HK-2 (cell line): ENCODE data around the gene NKAIN1.

Source experiments
- DNase-seq: peaks from one replicate; pipeline ENCODE4 v3.0.0-alpha.2; 2018; ENCODE audit not compliant: unreplicated experiment

The NKAIN1 gene

DNA sequence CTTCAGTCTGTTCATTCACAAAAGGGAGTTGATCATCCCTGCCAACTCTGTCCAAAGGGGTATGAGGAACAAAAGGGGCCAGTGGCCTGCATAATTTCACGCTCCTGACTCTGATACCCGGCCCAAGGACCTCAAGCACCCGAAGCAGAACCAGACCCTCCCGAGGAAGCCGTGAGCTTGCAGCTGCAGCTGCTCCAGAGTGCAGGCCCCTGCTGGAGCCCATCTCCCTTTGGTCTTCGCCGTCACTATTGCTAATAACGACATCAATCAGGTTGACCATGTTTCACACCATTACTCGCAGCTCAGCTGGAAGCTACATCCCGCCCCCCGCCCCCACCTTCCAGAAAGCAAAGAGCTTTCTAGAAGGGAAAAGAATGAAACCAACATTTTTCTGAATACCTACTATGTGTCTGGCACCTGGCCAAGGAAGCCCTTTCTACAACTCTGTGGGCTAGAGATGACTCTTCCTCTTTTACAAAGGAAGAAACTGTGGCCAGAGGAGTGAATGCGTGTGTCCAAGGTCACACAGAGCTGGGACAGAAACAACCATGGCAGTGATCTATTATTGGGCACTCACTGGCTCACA, 5.5 kb downstream of the NKAIN1 start:
- DNase-seq, result no peak

DNA sequence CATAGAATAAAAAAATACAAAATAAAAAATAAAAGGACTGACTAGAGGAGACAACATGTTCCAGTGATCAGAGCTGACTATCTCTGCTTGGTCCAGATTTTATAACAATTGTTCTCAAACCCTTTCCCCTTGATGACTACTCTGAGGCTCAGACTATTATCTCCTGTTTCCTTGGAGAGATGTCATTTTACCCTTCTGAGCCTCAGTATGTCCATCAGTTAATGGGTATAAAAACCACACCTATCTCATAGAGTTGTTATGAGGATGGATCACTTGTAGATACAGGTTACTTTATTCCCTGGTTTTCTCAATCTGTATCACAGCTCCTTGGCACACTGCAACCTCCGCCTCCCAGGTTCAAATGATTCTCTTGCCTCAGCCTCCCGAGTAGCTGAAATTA, 7.0 kb downstream of the NKAIN1 start:
- DNase-seq, result no peak

DNA sequence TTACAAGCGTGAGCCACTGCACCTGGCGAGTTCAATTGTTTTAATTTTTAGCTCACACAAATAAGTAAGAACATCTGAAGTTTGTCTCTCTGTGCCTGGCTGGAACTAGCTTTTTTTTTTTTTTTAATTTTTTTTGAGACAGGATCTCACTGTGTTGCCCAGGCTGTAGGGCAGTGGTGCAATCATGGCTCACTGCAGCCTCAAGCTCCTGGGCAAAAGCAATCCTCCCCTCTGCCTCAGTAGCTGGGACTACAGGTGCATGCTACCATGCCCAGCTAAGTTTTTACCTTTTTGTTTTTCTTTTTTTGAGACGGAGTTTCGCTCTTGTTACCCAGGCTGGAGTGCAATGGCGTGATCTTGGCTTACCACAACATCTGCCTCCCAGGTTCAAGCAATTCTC, 7.9 kb downstream of the NKAIN1 start:
- no peak for DNase-seq

DNA sequence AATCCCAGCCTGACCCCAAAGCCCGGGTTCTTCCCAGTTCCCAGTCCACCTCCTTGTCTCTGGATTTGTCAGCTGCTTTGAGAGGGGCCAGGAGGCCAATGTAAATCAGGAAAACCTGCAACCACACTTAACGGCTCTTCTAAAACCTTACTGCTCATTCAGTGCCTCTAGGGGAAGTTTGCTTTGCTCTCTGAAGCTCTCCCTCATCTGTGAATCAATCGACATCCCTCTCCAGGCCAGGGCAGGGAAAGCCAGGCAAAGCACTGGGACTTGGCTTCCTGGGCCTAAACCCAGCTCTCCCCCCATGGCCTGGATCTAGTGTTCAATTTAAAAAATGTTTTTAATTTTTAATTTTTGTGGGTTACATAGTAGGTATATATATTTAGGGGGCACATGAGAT, 9.3 kb downstream of the NKAIN1 start:
- DNase-seq, result no peak

DNA sequence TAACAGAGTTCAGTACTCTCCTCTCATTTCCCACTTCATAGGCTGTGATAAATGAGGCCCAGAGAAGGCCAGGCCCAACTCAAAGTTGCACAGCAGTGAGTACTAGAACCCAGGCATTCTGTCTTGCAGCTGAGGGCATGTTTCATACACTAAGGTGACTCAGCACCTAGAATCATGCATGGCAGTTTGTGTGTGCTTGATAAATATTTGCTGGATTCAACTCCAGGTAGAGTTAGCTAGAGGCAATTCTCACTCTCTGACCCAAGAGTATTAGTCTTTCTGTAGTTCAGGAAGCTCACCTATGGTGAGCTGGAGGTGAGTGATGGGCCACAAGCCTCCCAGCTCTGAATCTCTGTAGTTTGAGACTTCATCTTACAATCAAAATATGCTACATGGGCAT, 10.7 kb downstream of the NKAIN1 start:
- no peak for DNase-seq

DNA sequence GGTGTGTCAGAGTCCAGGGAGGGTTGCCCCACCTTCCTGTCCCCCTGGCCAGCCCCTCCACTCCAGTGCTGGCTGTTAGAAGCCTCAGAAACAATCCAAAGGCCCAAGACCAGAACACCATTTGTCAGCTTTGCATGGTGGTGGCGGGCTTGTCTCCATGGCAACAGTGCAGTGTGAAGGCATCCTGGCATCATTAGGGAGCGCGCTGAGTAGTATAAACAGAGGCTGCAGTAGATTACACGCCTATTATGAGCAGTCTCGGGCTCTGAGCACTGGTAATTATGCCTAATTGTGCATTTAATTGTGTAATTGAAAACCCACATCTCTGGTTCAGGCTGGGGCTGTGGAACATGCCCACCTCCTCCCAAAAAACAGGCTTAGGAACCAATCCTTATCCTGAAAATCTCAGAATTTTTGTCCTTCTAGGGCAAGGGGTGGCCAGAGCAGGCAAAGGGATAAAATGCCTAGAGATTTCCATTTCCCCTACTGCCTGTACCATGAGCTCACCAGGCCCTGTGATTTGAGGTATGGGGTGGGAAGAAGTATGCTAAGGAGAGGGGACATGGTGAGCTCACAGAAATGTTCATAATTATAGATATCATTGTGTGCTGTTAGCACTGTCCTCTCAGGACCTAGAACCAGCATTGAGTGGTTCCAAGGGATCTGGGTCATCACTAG, 11.7 kb downstream of the NKAIN1 start:
- DNase-seq, result no peak

DNA sequence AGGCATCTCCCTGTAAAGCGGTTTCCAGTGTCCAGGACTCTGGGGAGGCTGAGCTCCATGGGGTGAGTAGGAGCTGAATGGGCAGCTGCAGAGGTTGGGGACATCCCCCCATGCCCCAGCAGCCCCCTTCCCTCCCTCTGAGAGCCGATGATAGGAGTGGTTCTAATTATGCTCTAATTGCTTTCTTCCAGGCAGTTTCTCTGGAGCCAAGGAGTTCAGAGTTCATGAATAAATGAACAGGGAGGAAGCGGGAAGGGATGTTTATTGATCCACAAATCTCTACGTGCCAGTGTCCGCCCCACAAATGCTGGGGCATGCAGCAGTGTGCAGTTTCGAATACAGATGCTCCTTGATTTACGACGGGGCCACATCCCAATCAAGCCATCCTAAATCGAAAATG, 15.6 kb downstream of the NKAIN1 start:
- no peak for DNase-seq

DNA sequence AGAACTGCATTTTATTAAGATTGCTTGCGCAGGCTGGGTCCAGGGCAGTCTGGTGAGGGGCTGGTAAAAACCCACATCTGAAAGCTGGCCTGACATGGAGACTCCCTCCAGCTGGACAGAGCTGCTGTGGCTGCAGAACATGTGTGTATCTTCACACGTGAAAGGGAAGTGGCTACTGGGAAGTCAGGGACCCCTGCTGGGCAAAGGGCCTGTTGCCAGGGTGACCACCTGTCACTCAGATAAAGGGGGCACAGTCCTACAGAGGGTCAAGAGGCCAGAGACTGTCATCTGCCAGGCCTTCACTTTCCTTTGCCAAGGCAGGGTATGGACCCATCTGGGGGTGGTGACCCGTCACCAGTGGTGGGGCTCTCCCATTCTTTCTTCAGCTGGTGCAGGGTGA, 17.5 kb downstream of the NKAIN1 start:
- no peak for DNase-seq

DNA sequence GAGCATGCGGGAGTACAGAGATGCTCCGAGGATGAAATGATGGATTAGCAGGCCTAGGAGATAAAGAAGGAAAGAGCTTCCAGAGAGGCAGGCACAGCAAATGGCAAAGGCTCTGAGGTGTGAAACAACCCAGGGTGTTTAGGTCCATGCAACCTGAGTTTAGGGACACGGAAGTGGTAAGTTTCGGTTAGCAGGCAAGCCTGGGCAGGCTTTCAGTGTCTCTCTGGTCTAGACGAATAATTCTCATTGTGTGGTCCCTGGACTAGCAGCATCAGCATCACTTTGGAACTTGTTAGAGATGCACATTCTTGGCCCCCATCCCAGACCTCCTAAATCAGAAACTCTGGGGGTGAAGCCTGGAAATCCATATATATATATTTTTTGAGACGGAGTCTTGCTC, 18.6 kb downstream of the NKAIN1 start:
- no peak for DNase-seq

DNA sequence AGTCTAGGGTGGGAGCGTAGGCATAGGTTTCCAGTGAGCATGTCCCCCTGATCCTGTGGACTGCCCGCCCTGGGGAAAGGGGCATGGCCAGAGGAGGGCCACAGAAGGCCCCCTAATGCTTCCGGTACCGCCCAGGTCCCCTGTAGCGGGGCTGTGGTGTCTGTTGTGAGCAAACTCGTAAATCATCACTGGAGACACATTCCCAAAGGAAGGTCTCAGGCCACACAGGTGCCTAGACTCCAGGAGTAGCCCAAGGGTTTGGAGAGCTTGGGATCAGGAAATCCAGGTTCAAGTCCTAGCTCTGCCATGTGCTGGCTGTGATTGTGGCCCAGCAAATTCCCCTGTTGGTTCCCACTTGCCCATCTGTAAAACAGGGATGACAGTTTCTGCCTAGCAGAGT, 20.2 kb downstream of the NKAIN1 start:
- DNase-seq, result no peak

DNA sequence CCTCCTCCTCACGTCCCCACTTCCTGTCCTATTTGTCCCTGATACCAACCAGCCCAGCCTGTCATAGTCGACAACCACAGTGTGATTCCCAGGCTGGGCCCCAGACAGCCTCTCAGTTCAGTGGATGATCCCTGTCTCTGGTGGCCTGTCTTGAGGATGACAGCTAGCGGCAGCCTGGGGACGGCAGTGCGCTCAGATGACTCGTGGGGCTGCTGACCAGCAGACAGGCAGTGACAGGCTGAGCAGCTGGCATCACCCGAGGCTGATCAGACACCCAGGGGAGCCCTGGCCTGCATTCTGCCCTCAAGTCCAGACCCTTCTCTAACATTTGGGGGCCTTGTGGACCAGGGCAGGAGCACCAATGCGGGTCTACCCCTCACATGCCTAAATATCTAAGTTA, 21.0 kb downstream of the NKAIN1 start:
- DNase-seq, result no peak

DNA sequence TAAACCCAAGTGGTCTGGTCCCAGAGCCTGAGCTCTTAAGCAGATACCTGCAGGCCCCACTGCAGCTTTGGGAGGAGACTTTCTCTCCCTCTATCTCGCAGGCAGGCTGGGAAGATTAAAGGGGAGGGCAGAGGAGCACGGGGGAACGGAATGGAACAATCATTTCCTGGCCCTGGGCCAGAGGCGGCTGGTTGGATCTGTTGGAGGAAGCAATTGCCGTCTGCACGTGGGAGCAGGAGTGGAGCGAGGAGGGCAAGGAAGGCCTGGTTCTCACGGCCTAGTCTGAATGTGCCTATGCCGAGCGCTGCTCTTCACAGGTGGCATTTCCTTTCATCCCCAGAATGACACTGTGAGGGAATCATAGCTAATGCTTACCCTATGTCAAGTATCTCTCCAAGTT, 23.7 kb downstream of the NKAIN1 start:
- no peak for DNase-seq

DNA sequence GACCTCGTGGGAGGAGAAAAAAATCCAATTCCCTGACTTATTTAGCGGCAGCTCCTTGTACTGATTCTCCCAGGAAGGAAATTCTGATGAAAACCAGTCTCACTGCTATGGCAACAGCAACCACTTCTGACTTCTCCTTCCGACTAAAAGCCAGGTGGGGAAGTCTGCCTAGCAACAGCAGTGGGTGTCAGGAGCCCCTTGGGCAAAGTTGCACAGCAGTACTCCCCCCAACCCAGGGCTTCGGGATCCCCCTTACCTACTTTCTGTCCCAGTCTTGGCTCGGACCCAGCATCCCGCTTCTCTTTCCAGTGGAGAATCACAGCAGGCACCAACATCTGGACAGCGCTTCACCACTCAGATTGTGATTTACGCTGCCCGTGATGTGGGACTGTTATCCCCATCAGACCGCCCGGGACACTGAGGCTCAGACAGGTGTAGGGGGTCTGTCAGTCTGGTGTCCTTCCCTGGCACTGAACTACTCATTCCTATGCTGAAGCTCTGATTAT, 24.6 kb downstream of the NKAIN1 start:
- DNase-seq, result no peak

DNA sequence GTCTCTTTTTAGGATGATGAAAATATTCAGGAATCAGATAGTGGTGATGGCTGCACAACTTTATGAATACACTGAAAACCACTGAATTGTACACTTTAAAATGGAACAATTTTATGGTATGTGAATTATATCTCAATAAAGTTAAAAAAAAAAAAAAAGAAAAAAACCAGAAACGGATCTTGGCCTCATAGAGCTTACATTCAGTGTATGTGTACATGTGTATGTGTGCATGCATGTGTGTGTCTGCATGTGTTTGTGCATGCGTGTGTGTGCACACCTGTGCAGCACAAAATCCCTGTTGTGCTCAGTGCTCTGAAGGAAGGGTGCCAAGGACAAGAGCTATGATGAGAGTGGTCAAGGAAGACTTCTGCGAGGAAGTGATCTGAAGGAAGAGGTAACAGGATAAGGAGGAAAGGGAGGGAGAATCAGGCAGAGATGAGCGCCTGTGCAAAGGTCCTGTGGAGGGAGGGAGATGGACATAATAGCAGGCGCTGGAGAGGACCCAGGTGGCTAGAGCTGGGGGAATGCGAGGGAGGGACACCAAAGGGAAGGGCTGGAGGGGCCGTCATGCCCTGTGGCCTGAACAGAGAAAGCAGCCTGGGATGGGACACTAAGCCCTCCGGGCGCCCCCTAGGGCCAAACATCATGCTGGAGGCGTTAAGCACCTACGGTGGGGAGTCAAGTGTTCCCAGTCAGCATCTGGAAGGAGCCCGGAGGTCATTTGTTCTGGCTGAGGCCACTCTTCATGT, 25.2 kb downstream of the NKAIN1 start:
- no peak for DNase-seq

DNA sequence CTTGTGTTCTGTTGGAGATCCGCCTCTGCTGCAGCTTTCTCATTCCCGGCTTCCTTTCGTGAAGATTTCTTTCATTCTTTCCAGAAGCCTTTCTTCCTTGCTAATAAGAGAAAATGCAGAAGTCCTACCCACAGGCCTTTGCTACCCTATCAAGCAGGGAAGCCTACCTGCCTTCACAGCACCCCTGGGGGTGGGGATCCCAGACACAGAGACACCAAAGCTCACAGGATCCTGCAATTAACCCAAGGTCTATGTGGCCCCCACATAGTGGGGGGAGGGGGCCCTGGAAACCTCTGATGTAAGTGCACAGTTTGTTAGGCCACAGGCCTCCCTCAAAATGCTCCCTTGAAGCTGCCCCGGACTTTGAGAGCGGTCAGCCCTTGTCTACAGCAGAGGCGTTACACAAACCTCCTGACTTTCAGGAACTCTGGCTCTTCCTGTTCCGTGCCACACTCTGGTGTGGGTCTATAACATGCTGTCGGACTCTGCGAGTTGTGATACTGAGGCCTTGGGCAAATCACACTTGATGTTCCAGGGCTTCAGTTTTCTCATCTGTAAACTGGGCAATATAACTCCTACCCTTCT, 31.2 kb downstream of the NKAIN1 start:
- no peak for DNase-seq

DNA sequence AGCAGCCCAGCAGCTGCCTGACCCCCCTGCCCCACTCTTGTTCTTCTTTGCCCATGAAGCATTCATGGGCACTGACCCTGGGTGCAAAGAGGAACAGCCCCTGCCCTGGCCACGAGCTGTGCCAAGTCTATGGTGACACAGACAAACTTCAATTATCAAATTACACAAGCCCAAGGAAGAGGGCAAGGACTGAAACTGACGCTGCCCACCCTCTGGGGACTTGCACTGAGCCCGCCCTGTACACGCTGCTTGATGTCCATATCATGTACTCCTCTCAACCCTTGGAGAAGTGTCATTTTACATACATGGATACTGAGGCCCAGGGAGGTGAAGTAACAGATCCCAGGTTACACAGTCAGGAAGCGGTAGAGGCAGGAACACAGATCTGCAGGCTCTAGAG, 32.1 kb downstream of the NKAIN1 start:
- no peak for DNase-seq

DNA sequence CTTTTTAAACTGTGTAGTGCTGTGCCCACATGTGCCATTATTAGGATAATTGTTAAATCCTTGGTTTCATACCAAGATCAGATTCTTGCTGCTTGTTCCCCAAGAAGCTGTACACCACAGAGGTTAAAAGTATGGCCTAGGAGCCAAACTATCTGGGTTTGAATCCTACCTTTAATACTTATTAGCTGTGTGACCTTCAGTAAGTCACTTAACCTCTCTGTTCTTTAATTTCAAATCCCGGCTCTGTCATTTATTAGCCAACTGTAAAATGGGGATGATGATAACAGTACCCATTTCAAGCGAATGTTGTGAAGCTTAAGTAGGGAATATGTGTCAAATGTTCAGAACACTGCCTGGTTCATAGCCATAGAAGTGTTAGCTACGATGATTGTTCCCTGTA, 32.6 kb downstream of the NKAIN1 start:
- DNase-seq, result no peak

DNA sequence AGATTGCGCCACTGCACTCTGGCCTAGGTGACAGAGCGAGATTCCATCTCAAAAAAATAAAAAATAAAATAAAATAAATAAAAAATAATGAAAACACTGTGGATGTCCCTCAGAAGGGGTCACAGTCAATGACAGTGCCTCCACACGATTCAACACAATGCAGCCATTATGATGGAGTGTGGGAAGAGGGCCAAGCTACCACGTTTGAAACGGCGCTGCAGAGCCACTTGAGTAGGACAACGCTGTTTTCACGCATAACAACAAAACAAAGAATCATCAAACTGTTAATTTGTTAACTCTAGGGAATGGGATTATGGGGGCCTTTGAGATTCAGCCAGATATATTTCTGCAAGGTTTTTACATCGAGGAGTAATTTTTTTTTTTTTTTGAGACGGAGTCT, 36.5 kb downstream of the NKAIN1 start:
- DNase-seq, result no peak

DNA sequence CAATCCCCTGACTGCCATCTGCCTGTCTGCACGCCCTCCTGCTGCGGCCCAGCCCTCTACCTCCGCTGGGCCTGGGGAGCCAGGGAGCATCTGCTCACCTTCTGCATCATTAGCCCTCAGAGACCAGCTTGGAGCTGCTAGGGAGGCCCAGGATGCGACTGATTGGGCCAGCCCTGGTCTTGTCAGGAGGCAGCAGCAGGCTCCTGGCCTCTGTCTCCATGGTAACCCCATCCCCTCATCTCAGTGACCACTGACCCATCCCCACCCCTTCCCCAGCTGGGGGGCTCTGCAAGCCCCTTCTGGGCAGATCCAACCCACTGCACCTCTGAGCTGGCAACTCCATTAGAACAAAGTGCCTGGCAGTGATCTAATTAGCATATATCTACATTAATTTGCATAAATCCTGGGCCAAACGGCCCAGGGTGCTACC, 37.7 kb downstream of the NKAIN1 start:
- no peak for DNase-seq

DNA sequence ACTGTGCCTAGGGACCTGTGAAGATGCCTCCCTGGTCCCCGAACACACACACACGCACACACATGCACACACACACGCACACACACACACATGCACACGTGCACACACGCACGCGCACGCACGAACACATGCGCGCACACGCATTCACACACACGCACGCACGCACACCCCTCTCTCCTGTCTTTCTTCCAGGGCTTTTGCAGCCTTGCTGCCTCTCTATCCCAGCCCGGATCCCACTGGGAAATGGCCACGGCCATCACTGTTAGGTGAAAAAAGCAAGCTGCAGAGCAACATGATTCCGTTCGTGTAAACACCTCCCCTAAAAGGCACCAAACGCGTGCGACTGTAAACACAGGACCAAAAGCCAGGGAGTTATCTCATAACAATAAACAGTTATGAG, 39.7 kb downstream of the NKAIN1 start:
- no peak for DNase-seq

DNA sequence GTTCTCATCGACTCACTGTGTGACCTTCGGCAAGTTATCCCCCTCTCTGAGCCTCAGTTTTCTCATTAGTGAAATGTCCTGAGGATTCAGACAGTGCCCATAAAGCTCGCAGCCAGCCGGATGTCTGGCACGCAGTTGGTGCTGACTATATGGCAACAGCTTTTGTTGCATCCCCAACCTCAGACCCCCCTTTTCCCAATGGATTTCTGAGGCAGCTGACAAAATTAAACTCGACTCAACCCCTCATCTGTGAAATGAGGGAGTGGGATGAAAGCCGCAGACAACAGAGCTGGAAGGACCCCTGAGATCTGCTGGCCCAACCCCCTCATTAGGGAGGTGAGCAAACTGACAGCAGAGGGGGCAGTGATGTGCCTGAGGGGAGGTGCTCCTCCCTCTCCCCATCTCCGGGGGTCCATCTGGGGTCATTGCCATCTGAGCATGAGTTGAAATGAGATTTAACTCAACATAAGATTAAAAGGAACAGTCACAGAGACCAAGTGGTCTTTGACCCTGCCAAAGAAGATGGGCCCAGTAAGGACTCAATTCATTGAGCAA, 40.4 kb downstream of the NKAIN1 start:
- no peak for DNase-seq

DNA sequence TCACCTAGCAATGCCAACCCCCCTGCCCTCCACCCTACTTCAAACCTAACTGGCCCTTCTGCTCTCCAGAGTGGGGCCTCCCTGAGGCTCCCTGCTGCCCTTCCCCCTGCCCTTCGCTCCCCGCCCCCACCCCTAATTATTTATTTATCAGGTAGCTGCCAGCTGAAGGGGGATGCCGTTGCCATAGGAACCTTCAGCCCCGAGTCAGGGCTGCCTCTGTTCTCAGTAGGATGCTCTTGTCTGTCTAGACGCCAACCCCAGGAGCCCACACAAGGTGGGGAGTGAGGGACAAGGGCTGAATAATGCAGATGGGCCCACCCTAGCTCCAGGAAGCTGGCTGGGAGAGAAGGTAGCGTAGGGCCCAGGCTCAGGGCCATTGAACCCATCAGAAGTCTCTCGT, 41.1 kb downstream of the NKAIN1 start:
- DNase-seq, result no peak

DNA sequence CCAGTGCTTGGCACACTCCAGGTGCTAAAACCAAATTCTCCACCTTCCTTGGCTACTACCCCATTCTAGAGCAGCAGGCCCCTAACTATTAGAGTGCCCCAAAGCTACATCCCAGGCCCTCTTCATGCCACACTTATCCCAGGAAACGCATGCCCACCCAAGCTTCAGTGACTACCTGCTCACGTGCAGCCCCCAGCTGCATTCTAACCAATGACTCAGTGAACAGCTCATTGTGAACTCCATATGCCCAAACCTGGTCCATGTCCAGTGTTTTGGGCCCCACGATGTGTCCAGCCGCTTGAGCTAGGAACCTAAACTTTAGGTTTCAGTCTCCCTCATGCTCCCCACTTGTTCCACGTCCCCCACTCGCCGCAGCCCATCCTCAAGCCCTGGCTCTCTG, 41.5 kb downstream of the NKAIN1 start:
- no peak for DNase-seq
